NCI-H748 treated with DMSO at 0.1 percent for 48 hours (cell line): ENCODE data around the gene MRPS10.
"Not testable (repeated sequence)": the region's sequence is repeated elsewhere in the genome, so short reads cannot be mapped to it uniquely, and the experiment has no call there.

Experiments used
- DNase-seq: peaks from one replicate; lab custom pipeline; 2025; lab: John Stamatoyannopoulos, UW

The MRPS10 gene

DNA sequence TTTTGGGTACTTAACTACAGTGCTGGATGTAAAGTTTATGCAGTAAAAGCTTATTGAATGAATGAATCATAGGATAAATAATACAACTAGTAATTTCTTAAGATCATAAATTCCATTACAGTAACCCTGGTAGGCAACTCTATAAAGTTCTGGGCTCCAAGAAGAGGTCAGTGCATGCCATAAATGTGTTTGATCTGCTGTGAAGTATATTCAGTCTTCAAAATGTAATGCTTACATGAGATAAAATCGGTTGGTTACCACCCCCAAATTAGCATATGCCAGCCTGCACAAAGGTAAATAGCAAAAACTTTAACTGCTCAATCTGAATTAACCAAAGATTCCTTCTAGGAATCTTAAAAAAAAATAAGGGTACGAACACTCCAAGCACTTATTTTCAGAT, 10.1 kb downstream of the MRPS10 start:
- DNase-seq: not testable (repeated sequence)

DNA sequence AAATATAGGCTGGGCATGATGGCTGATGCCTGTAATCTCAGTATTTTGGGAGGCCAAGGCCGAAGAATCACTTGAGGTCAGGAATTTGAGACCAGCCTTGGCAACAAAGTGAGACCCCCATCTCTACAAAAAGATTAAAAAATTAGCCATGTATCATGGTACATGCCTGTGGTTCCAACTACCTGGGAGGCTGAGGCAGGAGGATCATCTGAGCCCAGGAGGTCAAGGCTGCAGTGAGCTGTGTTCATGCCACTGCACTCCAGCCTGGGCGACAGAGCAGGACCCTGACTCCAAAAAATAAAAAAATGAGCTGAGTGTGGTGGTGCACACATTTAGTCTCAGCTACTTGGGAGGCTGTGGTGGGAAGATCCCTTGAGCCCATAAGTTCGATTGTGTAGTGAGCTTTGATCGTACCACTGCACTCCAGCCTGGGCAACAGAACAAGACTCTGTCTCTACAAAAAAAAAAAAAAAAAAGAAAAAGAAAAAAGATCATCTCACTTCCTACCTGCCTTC, 12.8 kb downstream of the MRPS10 start:
- no peak for DNase-seq

DNA sequence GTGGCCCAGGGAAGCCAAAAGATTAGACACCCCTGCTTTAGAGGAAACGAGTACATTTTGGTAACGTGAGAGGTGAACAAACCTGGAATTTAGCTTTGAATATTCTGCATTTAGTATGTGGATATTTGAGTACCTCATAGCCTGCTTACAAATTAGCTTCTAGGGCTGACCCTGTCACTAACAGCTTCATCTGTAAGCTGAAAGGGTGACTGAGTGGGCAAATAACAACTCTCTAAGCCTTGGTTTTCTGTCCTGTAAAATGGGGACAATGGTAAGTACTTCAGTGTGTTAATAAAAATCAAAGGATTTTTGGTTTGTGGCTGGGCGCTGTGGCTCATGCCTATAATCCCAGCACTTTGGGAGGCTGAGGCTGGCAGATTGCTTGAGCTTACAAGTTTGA, 14.5 kb downstream of the MRPS10 start:
- no peak for DNase-seq

DNA sequence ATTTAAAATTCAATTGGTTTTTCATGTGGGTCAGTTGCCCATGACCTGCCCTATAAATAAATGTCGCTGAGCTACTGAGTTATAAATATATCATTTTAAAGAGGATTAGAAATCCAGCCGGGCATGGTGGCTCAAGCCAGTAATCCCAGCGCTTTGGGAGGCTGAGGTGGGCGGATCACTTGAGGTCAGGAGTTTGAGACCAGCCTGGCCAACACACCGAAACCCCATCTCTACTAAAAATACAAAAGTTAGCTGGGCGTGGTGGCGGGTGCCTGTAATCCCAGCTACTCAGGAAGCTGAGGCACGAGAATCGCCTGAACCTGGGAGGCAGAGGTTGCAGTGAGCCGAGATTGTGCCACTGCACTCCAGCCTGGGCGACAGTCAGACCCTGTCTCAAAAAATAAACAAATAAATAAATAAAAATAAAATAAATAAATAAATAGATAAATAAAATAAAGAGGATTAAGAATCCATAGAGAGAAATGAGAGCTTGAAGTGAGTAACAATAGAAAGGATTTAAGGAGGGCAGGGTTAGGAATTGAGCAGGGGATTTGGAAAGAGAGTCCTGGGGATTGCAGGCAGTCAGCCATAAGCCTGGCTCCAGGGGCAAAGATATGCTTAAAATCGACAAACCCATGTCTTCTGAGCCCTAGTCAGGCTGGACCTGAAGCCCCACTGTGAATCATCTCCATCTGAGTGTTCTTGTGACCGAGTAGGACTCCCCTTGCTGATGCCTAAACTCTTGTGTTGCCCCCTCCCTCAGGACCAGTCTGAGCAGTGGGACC, 15.3 kb downstream of the MRPS10 start:
- not testable (repeated sequence) for DNase-seq

DNA sequence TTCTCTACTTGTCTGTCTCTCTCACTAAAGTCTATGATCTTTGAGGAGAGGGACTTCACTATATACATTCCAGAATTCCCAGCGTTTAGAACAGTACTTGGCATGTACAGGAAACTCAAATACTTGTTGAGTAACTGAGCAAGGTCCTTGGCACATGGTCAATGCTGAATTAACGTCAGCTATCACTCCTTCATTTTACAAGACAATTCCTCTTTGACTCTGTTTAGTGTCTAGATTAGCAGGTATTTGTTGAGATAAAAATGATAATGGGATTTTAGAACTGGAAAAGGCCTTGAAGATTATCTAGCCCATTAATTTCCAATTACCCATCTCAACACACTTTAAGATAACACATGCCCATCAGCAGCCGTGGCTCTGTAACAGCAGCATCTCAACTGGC, 16.3 kb downstream of the MRPS10 start:
- DNase-seq: no peak

DNA sequence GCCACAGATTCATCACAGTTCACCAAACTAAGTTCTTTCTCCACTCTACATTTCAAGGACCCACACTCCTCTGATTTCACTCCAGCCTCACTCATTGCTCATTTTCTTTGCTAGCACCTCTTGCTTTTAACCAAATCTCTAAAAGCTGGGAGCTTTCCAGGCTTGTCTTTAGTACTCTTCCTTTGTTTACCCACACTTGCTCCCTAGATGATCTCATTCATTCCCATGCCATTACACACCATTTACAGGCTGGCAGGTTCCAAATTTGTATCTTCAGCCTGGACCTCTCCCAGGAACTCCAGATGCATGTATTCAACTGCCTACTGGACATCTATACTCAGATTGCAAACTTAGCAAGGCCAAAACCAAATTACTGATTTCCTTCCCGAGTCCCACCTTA, 17.6 kb downstream of the MRPS10 start:
- DNase-seq: no peak

DNA sequence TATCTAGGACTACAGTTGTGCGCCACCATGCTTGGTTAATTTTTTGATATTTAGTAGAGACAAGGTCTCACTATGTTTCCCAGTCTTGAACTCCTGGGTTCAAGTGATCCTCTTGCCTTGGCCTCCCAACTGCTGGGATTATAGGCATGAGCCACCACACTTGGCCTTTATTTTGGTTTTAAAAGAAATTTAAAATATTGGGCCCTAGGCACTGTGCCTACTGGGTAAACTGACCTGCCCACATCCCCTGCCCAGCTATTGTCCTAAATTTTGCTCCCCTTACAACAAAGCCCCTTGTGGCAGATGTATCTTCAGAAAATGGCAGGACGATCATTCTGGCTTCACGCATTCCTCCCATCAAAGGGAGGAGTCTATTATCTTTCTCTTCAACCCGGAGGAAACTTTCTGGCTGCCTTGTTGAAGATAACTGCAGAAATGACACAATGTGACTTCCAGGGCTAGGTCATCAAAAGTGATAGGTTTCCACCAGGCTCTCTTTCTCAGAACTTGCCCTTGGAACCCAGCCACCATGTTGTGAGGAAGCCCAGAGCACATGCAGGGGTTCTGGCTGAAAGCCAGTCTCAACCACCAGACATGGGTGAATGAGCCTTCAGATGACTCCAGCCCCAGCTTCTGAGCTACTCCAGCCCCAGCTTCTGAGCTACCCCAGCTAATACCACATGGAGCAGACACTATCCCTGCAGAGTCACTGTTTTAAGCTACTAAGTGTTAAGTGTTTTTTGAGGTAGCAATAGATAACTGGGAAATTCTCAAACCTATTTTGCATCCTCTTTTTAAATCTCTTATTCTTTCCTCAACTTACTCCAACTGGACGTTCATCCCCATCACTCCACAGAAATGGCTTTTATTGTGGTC, 18.3 kb downstream of the MRPS10 start:
- no peak for DNase-seq

DNA sequence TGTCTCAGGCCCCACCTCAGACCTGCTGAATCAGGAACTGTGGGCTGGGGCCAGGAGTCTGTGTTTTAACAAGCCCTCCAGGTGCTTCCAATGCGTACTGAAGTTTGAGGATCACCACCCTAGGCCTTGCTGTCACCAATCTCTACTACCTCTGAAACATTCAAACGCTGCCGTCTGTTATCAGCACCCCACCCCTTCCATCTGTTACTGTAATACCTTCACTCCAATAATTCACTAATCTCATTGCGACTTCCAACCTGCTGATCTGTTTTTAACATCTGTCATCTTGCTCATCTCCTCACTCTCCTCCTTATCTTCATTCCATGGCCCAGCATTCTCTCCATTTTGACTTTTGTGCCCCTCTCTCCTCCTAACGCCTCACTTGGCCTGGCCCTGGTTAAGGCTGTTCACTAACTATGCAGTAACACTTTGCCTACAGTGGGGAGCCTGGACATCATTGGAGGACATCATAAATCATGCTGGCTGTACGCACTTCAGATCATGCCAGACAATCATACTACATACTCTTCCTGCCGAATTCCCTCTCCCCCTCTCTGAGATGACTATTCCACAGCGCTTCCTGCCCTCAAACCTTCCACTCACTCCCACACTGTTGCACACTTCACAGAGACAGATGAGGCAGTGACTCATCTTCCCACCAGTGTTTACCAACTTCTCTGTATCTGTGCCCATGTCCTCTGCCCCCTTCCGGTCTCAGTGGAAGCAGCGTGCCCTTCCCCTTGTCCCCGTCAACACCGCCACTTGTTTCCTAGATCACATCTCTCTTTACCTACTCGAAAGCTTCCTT, 19.9 kb downstream of the MRPS10 start:
- DNase-seq: no peak

DNA sequence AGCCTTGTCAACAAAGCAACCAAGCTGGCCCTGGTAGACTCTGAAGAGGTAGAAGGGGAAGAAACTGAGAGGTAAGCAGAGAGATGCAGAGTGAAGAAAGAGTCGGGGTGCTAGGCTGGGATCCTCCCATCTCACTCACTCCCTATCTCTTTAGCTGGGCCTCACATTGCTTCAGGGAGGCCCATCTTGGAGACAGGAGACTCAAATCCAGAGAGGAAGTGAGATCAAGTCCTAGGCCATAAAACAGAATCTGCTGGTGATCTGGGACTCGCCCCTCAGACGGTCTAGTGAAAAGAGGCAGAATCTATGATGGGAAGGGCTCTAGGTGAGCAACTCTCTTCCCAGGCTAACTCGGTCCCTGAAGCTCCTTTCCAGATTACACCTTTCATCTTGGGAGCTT, 22.2 kb downstream of the MRPS10 start:
- DNase-seq: no peak

DNA sequence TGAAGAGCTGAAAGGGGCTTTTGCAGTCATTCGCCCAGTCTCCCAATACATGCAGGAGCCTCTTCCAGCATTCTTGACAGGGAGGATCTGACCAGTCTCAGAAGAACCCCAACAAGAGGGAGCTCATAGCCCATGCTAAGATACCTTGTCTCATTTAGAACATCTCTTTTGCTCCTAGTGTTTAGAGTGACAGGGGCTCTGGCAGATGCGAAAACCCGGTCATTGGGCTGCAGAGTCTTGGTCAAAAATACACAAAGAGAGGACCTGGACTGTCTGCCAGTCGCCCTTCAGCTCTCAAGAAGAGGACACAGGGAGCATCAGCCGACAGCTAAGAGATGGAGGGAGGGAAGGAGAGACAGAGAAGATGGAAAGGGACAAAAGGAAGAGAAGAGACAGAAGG, 23.6 kb downstream of the MRPS10 start:
- DNase-seq: no peak

DNA sequence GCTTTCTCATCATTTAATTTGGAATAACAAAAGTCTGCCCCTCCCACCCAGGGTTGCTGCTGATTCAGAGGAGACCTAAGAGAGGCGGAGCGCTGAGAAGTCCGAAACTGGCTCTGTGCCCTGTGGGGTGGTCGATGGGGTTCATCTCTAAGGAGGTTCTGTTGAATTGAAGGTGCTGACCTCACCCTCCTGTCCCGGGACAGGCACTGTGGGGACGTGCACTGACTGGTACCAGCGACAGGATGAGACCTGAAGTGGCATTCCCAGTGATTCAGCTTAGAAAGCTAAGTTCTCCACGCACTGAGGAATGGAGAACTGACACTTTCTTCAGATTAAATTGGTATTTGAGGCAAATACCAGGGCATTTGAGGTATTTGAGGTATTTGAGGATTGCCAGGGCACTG, 24.2 kb downstream of the MRPS10 start:
- no peak for DNase-seq

DNA sequence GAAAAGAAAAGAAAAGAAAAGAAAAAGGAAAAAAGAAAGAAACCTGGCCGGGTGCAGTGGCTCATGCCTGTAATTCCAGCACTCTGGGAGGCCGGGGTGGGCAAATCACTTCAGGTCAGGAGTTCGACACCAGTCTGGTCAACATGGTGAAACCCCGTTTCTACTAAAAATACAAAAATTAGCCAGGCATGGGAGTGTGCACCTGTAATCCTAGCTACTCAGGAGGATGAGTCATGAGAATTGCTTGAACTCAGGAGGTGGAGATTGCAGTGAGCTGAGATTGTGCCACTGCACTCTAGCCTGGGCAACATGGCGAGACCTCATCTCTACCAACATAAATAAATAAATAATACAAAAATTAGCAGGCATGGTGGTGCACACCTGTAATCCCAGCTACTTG, 25.3 kb downstream of the MRPS10 start:
- DNase-seq: not testable (repeated sequence)

DNA sequence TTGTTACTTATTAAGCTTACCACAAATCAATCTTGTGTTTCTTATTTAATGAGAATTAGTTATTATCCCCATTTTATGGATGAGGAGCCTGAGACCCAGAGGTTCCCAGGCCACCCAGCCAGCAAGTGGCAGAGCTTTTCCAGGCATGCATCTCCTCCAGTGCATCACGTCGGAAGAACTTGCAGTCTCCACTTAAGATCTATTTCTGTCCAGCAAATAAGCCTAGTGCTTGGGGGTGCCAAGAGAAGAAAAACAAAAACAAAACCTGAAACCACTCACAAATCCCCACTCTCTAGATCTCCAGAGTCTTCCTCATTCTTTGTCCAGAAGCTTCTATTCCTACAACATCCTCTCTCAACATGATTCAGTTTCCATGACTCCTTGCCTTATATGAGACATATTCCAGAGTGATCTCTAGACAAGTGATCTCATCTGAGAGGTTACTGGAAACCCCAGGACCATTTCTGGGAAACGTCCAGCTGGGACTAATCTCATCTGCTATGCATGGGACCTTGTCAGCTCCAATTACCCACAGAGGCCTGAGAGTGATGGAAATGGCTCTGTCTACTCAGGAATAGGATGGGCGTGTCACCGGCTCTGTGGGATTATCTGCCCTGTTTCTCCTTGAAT, 27.0 kb downstream of the MRPS10 start:
- no peak for DNase-seq

DNA sequence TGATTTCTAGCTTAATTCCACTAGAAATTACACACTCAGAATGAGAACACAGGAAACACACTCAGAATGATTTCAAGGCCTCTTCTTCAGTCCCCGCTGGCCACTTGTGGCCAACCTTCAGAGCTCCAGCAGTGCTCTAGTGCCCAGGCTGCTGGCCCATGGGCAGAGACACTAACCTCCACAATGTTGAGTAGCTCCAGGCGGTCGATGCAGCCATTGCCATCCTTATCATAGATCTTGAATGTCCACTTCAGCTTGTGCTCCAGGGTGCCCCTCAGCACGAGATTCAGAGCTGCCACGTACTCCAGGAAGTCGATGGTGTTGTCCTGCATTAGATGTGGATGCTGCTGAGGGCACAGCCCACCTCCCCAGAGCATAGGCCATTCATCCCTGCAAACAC, 29.3 kb downstream of the MRPS10 start:
- DNase-seq: no peak

DNA sequence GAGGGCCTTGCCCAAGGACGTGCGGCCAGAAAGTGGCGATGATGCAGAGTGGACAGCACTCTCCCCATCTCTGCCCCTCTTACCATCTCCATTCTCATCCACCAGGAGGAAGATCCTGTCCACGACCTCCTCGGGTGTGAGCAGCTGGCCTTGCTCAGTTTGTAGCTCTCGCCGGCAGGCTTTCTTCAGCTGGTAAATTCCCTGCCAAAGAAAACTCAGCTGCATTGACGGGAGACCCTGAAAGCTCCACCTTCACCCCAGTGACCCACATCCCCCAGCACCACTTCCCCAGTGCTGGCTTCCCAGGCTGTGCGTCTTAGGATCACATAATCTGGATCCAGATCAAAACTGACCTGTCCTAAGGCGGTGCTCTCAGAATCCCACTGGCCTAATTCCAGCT, 32.1 kb downstream of the MRPS10 start:
- no peak for DNase-seq

DNA sequence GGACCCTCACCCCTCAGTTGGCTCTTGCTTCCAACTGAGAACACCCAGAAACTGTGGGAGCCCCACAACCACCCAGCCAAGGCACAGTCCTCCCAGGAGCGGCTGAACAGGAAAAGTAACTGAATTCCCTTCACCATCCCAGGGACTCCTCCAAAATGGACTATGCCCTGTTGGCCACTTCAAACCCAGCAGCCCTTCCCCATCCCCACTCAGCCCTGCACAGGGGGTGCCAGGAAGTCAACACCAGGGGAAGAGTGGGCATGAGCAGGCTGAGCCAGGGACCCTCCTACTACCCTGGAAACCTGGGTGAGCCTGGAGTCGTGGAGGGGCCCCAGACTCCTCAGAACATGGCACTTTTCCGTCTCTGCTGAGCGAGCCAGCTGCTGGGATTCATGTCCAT, 33.2 kb downstream of the MRPS10 start:
- DNase-seq: no peak

DNA sequence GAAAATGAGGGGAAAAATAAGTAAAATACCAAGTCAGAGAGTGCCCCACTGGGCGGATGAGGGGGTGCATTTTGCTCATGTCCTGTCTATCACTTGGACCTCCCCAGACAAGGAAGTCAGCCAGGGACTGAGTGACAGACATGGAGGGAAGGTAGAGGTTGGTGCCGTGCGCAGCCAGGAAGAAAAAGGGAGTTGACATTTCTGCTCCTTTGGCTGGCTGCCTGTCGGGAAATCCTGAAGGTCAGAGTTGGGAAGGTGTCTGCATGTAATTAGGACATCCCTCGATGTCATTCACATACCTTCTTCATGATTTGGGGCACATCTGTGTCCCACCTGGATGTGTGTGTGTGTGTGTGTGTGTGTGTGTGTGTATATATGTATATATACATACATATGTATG, 35.6 kb downstream of the MRPS10 start:
- no peak for DNase-seq

DNA sequence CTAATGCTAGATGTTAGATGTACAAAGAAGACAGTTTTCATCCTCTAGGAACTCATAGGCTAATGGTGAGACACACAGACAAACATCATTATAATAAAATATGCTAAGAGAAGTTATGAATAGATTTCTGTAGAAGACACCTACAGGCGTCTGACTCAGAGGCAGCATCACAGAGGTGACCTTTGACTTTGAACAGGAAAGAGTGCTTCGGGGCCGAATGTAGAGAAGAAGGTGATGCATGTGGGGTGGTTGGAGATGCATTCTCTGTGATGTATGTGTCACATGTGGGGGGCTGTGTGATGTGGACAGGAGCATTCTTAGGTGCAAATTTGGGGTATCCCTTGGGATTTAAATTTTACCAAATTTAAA, 37.7 kb downstream of the MRPS10 start:
- no peak for DNase-seq

DNA sequence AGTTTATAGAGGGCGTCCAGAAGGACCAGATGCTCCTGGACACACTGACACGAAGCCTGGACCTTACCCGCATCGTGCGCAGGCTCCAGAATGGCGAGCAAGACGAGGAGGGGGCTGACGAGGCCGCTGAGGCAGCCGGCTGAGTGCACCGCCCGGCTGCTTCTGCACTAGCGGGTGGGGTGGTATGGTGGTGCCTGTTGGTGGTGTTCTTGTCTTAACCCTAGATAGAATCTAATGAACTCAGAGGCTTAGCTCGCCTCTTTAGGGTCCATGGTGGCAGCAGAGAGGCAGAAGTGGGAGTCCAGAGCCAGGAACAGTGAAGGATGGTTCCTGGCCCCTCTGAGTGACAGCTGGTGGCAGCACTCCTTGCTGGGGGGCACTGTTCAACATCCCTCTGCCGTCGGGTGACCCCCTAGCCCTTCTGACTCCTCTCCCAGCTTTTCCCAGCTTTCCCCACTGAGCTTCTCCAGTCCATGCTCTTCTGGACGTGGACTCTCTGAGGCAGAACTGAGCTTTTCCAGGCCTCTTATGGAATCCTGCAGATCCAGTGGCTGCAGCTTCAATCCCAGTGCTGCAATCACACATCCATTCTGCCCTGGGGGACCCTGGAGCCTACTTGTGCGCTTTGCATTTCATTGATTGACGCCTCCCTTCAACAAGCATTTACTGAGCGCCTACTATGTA, 38.3 kb downstream of the MRPS10 start:
- DNase-seq: no peak

DNA sequence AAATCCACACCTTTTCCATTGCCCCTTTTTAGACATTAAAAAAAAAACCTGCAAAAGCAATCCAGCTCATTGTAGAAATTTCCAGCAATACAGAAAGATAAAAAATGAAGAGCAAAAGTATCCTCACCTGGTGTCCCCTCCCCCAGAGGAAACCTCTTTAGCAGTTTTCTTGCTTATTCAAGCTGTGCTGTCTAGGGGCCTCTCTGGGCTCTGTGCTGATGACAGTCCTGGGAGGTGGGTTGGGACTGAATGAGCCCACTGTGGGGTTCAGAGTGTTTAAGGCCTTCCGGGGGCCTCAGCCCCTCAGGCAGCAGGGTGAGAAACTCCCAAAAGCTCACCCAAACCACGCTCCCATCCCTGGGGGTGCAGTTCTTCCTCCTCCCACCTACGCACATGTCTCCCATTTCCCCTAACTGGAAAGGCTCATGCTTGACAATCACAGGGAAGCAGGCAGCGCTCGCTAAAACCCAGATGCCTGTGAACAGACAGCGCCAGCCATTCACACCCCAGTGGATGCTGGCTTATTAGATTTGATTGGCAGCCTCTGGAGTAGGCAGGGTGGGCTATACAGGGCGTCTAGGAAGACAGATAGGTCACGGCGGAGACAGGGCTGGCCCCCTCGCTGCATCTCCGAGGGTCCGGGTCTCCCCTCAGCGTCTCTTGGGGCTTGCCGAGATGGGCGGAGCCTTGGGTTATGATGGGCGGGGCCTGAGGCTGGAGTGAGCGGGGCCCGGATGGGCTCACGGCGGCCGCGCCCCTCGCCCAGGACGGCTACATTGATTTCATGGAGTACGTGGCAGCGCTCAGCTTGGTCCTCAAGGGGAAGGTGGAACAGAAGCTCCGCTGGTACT, 39.9 kb downstream of the MRPS10 start:
- no peak for DNase-seq
